NT2/D1 (cell line): Measurements from ENCODE around the gene WDR7.

Experiments
- YY1 ChIP-seq: IDR thresholded peaks from 2 replicates; pipeline ENCODE4 v1.6.1; 2011; ENCODE audit not compliant: insufficient read length, insufficient read depth
- ZNF274 ChIP-seq: IDR thresholded peaks from 2 replicates; pipeline ENCODE4 v1.6.1; 2011; ENCODE audit warnings: mild to moderate bottlenecking, low read depth, low read length

GRCh38 chr18:56977771-56978170, 326.6 kb downstream of the WDR7 start:
- TF ChIP-seq YY1 (no peak), ZNF274 (no peak)
